Smooth muscle cell (in vitro differentiated cells): ENCODE data around the gene PTPRO. TPM values are rescaled to one million over a fixed set of nuclear protein-coding genes. Genes with fewer than 3 reads are reported as not detected.

ENCODE experiments used
- DNase-seq: peaks from one replicate; lab custom pipeline; 2025; ENCODE audit not compliant: unreplicated experiment; lab: John Stamatoyannopoulos, UW
- H2AFZ ChIP-seq: fragments of 200-600 bp; sonication (generic); 2 replicates; pipeline ENCODE4 v1.6.0; 2016; ENCODE audit warnings: antibody characterized with exemption, low read depth, mild to moderate bottlenecking
- H3F3A ChIP-seq: fragments of 200-600 bp; sonication (generic); 2 replicates; pipeline ENCODE4 v1.6.0; 2017; ENCODE audit warnings: antibody characterized with exemption, low read depth
- H3K27ac ChIP-seq: fragments of 200-600 bp; sonication (generic); 2 replicates; pipeline ENCODE4 v1.5.1; 2016; ENCODE audit warnings: low read depth, mild to moderate bottlenecking
- H3K27me3 ChIP-seq: fragments of 200-600 bp; sonication (generic); 2 replicates; pipeline ENCODE4 v1.6.1; 2016; ENCODE audit warnings: low read depth, mild to moderate bottlenecking
- H3K36me3 ChIP-seq: fragments of 200-600 bp; sonication (generic); 2 replicates; pipeline ENCODE4 v1.5.1; 2016; ENCODE audit warnings: low read depth
- H3K4me1 ChIP-seq: fragments of 200-600 bp; sonication (generic); 2 replicates; pipeline ENCODE4 v1.5.1; 2016; ENCODE audit warnings: low read depth
- H3K4me2 ChIP-seq: fragments of 200-600 bp; sonication (generic); 2 replicates; pipeline ENCODE4 v1.6.0; 2016; ENCODE audit warnings: mild to moderate bottlenecking
- H3K4me3 ChIP-seq: fragments of 200-600 bp; sonication (generic); 2 replicates; pipeline ENCODE4 v1.5.1; 2016; ENCODE audit warnings: mild to moderate bottlenecking
- H3K79me2 ChIP-seq: fragments of 200-600 bp; sonication (generic); 2 replicates; pipeline ENCODE4 v1.6.0; 2016; ENCODE audit warnings: low read depth, mild to moderate bottlenecking
- H3K9ac ChIP-seq: fragments of 200-600 bp; sonication (generic); 2 replicates; pipeline ENCODE4 v1.6.0; 2016; ENCODE audit warnings: low read depth
- H3K9me3 ChIP-seq: fragments of 200-600 bp; sonication (generic); replicated peaks from 2 replicates; pipeline ENCODE4 v1.5.1; 2016; ENCODE audit warnings: low read depth
- H4K20me1 ChIP-seq: fragments of 200-600 bp; sonication (generic); 2 replicates; pipeline ENCODE4 v1.6.0; 2016; ENCODE audit warnings: low read depth
- WGBS: methylation state at CpG from one replicate; pipeline ENCODE4 v1.1.7; 2016; ENCODE audit warnings: low lambda C conversion rate; 5-methylcytosine and 5-hydroxymethylcytosine counted together
- polyA plus RNA-seq: library from polyadenylated mRNA; unstranded; fragments of >200 nt; fragmentation: Nextera tagmentation; extraction: Ambion mirVana; gene quantifications from 2 replicates; pipeline ENCODE4 v1.2.1, GENCODE V29; 2016
- total RNA-seq: library from RNA; depleted of rRNA; stranded (reverse); fragments of >200 nt; gene quantifications from 2 replicates; pipeline ENCODE4 v1.2.3, GENCODE V29; 2014
- TF ChIP-seq, protein P1 (sequence below): fragments of 200-600 bp; sonication (generic); IDR thresholded peaks from 2 replicates; pipeline ENCODE4 v1.5.1; 2017; ENCODE audit warnings: borderline replicate concordance, mild to moderate bottlenecking, antibody characterized with exemption; ENCODE audit not compliant: insufficient read depth, poor library complexity, severe bottlenecking

Gene PTPRO
- total and polyA plus RNA-seq, 2 experiments from 2014 or later = not detected

DNA sequence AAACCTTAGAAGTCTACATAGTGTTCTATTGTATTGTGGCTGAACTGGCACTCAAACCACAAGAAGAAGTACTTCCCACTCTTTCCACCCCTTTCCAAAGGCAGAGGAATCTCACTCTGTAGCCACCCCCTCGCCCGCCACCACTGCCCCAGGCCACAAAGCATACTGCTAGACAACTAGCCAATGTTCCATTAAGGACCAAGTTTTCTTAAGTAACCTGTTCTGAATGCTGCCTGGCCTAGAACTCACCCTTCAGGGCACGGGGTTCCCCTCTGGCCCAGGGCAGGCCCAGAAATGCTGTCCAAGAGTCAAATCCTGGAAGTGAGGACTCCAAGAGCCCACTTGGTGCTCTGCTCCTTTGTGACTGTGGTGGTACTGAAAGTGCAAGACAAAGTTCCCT, 15.7 kb upstream of the PTPRO start:
- no peaks in the 10 kb centered on the region for H3K79me2 ChIP-seq
- H3K27me3 ChIP-seq = peaks cover 11% of the 10 kb centered on the region
- DNase-seq = no peak
- no peaks in the 10 kb centered on the region for H3K36me3 ChIP-seq
- H2AFZ ChIP-seq = no peak overlapping the region
- no peaks in the 10 kb centered on the region for H3K9me3 ChIP-seq
- H3K9ac ChIP-seq = no peak overlapping the region
- H3F3A ChIP-seq = no peaks in the 10 kb centered on the region
- WGBS = 86% methylated on average over 3 of the region's 3 CpGs
- H4K20me1 ChIP-seq = no peaks in the 10 kb centered on the region
- no peak overlapping the region for H3K4me3 ChIP-seq
- TF ChIP-seq, protein P1, sequence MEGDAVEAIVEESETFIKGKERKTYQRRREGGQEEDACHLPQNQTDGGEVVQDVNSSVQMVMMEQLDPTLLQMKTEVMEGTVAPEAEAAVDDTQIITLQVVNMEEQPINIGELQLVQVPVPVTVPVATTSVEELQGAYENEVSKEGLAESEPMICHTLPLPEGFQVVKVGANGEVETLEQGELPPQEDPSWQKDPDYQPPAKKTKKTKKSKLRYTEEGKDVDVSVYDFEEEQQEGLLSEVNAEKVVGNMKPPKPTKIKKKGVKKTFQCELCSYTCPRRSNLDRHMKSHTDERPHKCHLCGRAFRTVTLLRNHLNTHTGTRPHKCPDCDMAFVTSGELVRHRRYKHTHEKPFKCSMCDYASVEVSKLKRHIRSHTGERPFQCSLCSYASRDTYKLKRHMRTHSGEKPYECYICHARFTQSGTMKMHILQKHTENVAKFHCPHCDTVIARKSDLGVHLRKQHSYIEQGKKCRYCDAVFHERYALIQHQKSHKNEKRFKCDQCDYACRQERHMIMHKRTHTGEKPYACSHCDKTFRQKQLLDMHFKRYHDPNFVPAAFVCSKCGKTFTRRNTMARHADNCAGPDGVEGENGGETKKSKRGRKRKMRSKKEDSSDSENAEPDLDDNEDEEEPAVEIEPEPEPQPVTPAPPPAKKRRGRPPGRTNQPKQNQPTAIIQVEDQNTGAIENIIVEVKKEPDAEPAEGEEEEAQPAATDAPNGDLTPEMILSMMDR = no peak
- H3K4me1 ChIP-seq = no peaks in the 10 kb centered on the region
- no peak overlapping the region for H3K27ac ChIP-seq
- H3K4me2 ChIP-seq = no peak overlapping the region

DNA sequence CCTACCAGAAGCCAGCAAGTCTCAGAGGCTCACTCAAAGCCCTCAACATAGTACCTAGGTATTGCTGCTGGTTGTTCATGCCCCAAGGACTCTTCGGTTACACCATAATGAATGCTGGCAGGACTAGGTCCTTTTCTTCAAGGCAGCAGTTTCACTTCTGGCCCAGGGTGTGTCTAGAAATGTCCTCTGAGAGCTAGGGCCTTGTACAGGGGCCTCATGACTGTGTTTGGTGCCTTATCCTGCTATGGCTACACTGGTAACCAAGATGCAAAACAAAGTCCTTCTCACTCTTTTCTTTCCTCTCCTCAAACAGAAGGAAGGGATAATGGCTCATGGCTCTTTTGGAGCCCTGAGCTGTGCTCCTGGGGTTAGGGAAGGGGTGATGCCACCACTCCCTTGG, 15.2 kb upstream of the PTPRO start:
- WGBS = 100% methylated on average over 1 of the region's 1 CpG
- Histone ChIP-seq H3K27ac (no peak overlapping the region), H3K79me2 (no peaks in the 10 kb centered on the region), H3K4me3 (no peak overlapping the region), H3K36me3 (no peaks in the 10 kb centered on the region), H3K9ac (no peak overlapping the region), H3F3A (no peaks in the 10 kb centered on the region), H4K20me1 (no peaks in the 10 kb centered on the region), H3K4me1 (no peaks in the 10 kb centered on the region), H3K27me3 (peaks cover 11% of the 10 kb centered on the region), H3K9me3 (no peaks in the 10 kb centered on the region), H2AFZ (no peak overlapping the region), H3K4me2 (no peak overlapping the region)
- no peak for DNase-seq
- TF ChIP-seq, protein P1 = no peak

DNA sequence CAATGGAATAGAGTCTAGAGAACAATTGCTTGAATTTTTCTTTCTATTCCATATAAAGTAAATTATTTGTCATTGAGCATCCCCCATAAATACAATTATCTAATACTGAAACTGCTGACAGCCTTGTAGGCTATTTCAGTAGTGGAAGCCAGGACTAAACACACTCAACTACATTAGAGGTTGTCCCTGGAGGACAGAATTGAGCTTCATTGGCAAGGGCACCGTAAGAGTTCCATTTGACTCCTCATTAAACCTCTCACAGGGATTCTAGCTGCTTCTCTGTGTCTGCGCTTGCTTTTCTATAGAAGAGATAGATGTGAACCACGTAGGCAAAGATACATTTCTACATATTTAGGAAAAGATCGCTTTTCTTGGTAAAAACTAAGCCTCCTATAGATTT, 3.5 kb upstream of the PTPRO start:
- WGBS = 75% methylated on average over 4 of the region's 4 CpGs

DNA sequence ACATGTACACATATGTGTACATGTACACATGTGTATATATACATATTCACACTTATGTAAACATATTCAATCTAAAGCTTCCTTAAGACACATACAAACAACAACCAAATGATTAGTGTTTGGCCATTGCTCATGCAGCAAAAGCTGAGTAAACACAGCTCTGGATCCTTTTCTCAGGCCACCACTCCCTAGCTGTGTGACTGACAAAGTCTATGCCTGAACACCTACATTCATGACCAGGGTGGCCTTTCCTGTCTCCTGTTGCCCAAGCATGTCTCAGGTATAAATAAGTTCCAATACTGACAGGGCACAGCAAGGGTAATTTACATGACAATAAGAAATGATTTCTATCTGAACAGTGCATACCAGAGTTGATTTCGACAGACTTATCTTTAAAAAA, 1.4 kb upstream of the PTPRO start:
- H3K4me2 ChIP-seq = no peak overlapping the region
- H3K4me3 ChIP-seq = no peak overlapping the region
- H3K9me3 ChIP-seq = no peaks in the 10 kb centered on the region
- no peak overlapping the region for H2AFZ ChIP-seq
- no peak overlapping the region for H3K9ac ChIP-seq
- DNase-seq = no peak
- no peaks in the 10 kb centered on the region for H3K36me3 ChIP-seq
- TF ChIP-seq, protein P1 = no peak
- no peaks in the 10 kb centered on the region for H3K79me2 ChIP-seq
- H3K27ac ChIP-seq = no peak overlapping the region
- peaks cover 96% of the 10 kb centered on the region for H3K27me3 ChIP-seq
- peaks cover 4% of the 10 kb centered on the region for H3K4me1 ChIP-seq
- H4K20me1 ChIP-seq = no peaks in the 10 kb centered on the region
- 72% methylated on average over 1 of the region's 1 CpG for WGBS
- no peaks in the 10 kb centered on the region for H3F3A ChIP-seq

More for the DNA sequence above, 3.5 kb upstream of the PTPRO start:
- no peak overlapping the region for H3K4me2 ChIP-seq
- no peaks in the 10 kb centered on the region for H3K9me3 ChIP-seq
- no peaks in the 10 kb centered on the region for H3K79me2 ChIP-seq
- no peak overlapping the region for H3K9ac ChIP-seq
- no peak overlapping the region for H2AFZ ChIP-seq
- no peak for DNase-seq
- H4K20me1 ChIP-seq = no peaks in the 10 kb centered on the region
- no peak overlapping the region for H3K27ac ChIP-seq
- no peaks in the 10 kb centered on the region for H3F3A ChIP-seq
- H3K36me3 ChIP-seq = no peaks in the 10 kb centered on the region
- peaks cover 85% of the 10 kb centered on the region for H3K27me3 ChIP-seq
- H3K4me1 ChIP-seq = peaks cover 4% of the 10 kb centered on the region
- no peak overlapping the region for H3K4me3 ChIP-seq
- TF ChIP-seq, protein P1 = no peak
